SK-N-SH (cell line): Measurements from ENCODE around the gene CFAP99. TPM values are rescaled to one million over a fixed set of nuclear protein-coding genes. Genes with fewer than 3 reads are reported as not detected.
A peak's percentile ranks its signal among the peaks of the same experiment; 100 is the strongest.

Experiments
- CTCF ChIA-PET: fragments of 300-600, 350-600 bp; formaldehyde crosslinking; extraction: SDS; loops from one replicate; lab custom pipeline; 2021; lab: Yijun Ruan, JAX
- POLR2A ChIA-PET: fragments of 350-600 bp; sonication (Branson Sonifier 250); formaldehyde crosslinking; extraction: SDS; loops from one replicate; lab custom pipeline; 2020; ENCODE audit warnings: antibody characterized with exemption, inconsistent platforms; lab: Yijun Ruan, JAX
- DNase-seq: peaks from one replicate; pipeline ENCODE4 v3.0.0; 2012
- H2AFZ ChIP-seq: fragments of 200-600 bp; sonication (generic); 2 replicates; pipeline ENCODE4 v1.8.1; 2016; ENCODE audit warnings: antibody characterized with exemption, mild to moderate bottlenecking, low read depth
- H3F3A ChIP-seq: fragments of 200-600 bp; sonication (generic); replicated peaks from 2 replicates; pipeline ENCODE3; 2016; ENCODE audit warnings: antibody characterized with exemption, mild to moderate bottlenecking; ENCODE audit not compliant: insufficient read depth
- H3K27ac ChIP-seq, 2 experiments: fragments of 200-500 bp in 1 of 2; fragments of 200-600 bp in 1 of 2; sonication (Bioruptor generic) in 1 of 2; sonication (generic), shearing (Covaris generic) in 1 of 2; 2 replicates each; pipeline versions ENCODE4 v1.5.1 to v1.6.1; 2014 to 2016; ENCODE audit warnings: low read depth in 2 of 2, inconsistent platforms in 1 of 2, low read length in 1 of 2, mild to moderate bottlenecking in 1 of 2, mixed read lengths in 1 of 2
- H3K27me3 ChIP-seq: fragments of 200-600 bp; sonication (generic), shearing (Covaris generic); 2 replicates; pipeline ENCODE4 v1.6.1; 2016; ENCODE audit warnings: mixed run types; ENCODE audit not compliant: insufficient read depth
- H3K36me3 ChIP-seq, 2 experiments: fragments of 200-500 bp in 1 of 2; fragments of 200-600 bp in 1 of 2; sonication (Bioruptor generic) in 1 of 2; sonication (generic) in 1 of 2; replicated peaks in 1 of 2; 2 replicates each; pipeline versions ENCODE3 to v1.5.1; 2014 to 2016; ENCODE audit warnings: low read length in 1 of 2, mild to moderate bottlenecking in 1 of 2; ENCODE audit not compliant: insufficient read depth in 2 of 2, control insufficient read depth in 1 of 2
- H3K4me1 ChIP-seq, 2 experiments: fragments of 200-500 bp in 1 of 2; fragments of 200-600 bp in 1 of 2; sonication (Bioruptor generic) in 1 of 2; sonication (generic), shearing (Covaris generic) in 1 of 2; 2 replicates each; pipeline versions ENCODE4 v1.5.1 to v1.6.1; 2014 to 2016; ENCODE audit warnings: low read depth in 1 of 2, low read length in 1 of 2, mixed run types in 1 of 2; ENCODE audit not compliant: insufficient read depth in 2 of 2, control insufficient read depth in 1 of 2
- H3K4me2 ChIP-seq: fragments of 200-600 bp; sonication (generic), shearing (Covaris generic); 2 replicates; pipeline ENCODE4 v1.6.1; 2017; ENCODE audit warnings: mixed run types
- H3K4me3 ChIP-seq, 2 experiments: fragments of 200-500 bp in 1 of 2; fragments of 200-600 bp in 1 of 2; sonication (Bioruptor generic) in 1 of 2; sonication (generic), shearing (Covaris generic) in 1 of 2; 2 replicates each; pipeline versions ENCODE4 v1.5.1 to v1.8.1; 2014 to 2016; ENCODE audit warnings: low read depth in 2 of 2, inconsistent platforms in 1 of 2, low read length in 1 of 2, mild to moderate bottlenecking in 1 of 2, mixed read lengths in 1 of 2, moderate library complexity in 1 of 2
- H3K79me2 ChIP-seq: fragments of 200-600 bp; sonication (generic); 2 replicates; pipeline ENCODE4 v1.8.1; 2017; ENCODE audit warnings: mild to moderate bottlenecking; ENCODE audit not compliant: insufficient read depth
- H3K9ac ChIP-seq: fragments of 200-600 bp; sonication (generic); 2 replicates; pipeline ENCODE4 v1.6.1; 2017; ENCODE audit warnings: mixed run types
- H3K9me2 ChIP-seq: fragments of 200-600 bp; sonication (generic); 2 replicates; pipeline ENCODE4 v1.6.1; 2017; ENCODE audit warnings: mixed run types
- H3K9me3 ChIP-seq: fragments of 200-600 bp; sonication (generic); 2 replicates; pipeline ENCODE4 v1.6.1; 2017; ENCODE audit warnings: mixed run types, mild to moderate bottlenecking, moderate library complexity
- H4K20me1 ChIP-seq: fragments of 200-600 bp; sonication (generic); 2 replicates; pipeline ENCODE4 v1.6.1; 2017; ENCODE audit warnings: mild to moderate bottlenecking, mixed run types; ENCODE audit not compliant: insufficient read depth
- GABPA ChIP-seq: IDR thresholded peaks from 2 replicates; pipeline ENCODE4 v1.4.0; 2012; ENCODE audit warnings: low read depth, mild to moderate bottlenecking
- GATA2 ChIP-seq: sonication (generic); formaldehyde crosslinking; IDR thresholded peaks from 2 replicates; pipeline ENCODE4 v1.5.0; 2020; ENCODE audit warnings: mild to moderate bottlenecking, missing genetic modification reagents
- JUND ChIP-seq: IDR thresholded peaks from 2 replicates; pipeline ENCODE4 v1.4.0; 2012
- RAD21 ChIP-seq: IDR thresholded peaks from 2 replicates; pipeline ENCODE4 v1.6.1; 2012; ENCODE audit warnings: mild to moderate bottlenecking, low read length
- TAF1 ChIP-seq: IDR thresholded peaks from 2 replicates; pipeline ENCODE4 v1.6.1; 2012; ENCODE audit warnings: low read depth, mild to moderate bottlenecking, low read length, moderate library complexity, borderline replicate concordance
- TEAD4 ChIP-seq: IDR thresholded peaks from 2 replicates; pipeline ENCODE4 v1.4.0; 2012; ENCODE audit warnings: mild to moderate bottlenecking, borderline replicate concordance; ENCODE audit not compliant: insufficient read depth
- WGBS: methylation state at CpG from one replicate; pipeline ENCODE4 v1.1.6; 2017; ENCODE audit warnings: low lambda C conversion rate; 5-methylcytosine and 5-hydroxymethylcytosine counted together
- polyA plus RNA-seq, 3 experiments: library from polyadenylated mRNA; depleted of rRNA; stranded (reverse); fragments of >200 nt; gene quantifications; 2 replicates each; pipeline ENCODE4 v1.2.3, GENCODE V29; 2012
- TF ChIP-seq, protein P1 (sequence below): IDR thresholded peaks from 2 replicates; pipeline ENCODE4; 2012
- TF ChIP-seq, protein P2 (sequence below): fragments of 200-600 bp; sonication (generic); IDR thresholded peaks from 2 replicates; pipeline ENCODE4 v1.6.1; 2017; ENCODE audit warnings: antibody characterized with exemption, mild to moderate bottlenecking, moderate library complexity
- TF ChIP-seq, protein P3 (sequence below): IDR thresholded peaks from 2 replicates; pipeline ENCODE4 v1.6.1; 2012; ENCODE audit warnings: mild to moderate bottlenecking, low read depth, low read length, moderate library complexity

Gene CFAP99
- polyA plus RNA-seq, 1 of the 3 experiments (the other 2 are of a cell fraction) = 0.13 TPM

- Histone ChIP-seq H3K79me2 (no peaks in the 10 kb centered on the region), H3K27ac (no peak overlapping the region), H3K4me3 (no peak overlapping the region), H3K36me3 (no peaks in the 10 kb centered on the region), H3K4me2 (peak overlapping the region; percentile 33; the same call in 1 of the 2 replicates), H3F3A (no peaks in the 10 kb centered on the region), H3K27me3 (no peaks in the 10 kb centered on the region), H3K4me1 (peaks cover 6 to 11% of the 10 kb centered on the region in 2 experiments; a peak in 1 of 4 replicates), H4K20me1 (no peaks in the 10 kb centered on the region), H3K9me3 (no peaks in the 10 kb centered on the region), H2AFZ (no peak overlapping the region; the same call in 1 of the 2 replicates), H3K9me2 (no peaks in the 10 kb centered on the region), H3K9ac (no peak overlapping the region)
- WGBS = 92% methylated on average over 27 of the region's 29 CpGs
- no peak for TF ChIP-seq RAD21
- TF ChIP-seq, protein P1, sequence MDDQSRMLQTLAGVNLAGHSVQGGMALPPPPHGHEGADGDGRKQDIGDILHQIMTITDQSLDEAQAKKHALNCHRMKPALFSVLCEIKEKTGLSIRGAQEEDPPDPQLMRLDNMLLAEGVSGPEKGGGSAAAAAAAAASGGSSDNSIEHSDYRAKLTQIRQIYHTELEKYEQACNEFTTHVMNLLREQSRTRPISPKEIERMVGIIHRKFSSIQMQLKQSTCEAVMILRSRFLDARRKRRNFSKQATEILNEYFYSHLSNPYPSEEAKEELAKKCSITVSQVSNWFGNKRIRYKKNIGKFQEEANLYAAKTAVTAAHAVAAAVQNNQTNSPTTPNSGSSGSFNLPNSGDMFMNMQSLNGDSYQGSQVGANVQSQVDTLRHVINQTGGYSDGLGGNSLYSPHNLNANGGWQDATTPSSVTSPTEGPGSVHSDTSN = no peak
- no peak for TF ChIP-seq GATA2 (CRISPR knock-in tag)
- TF ChIP-seq GABPA = no peak
- TF ChIP-seq TEAD4 = no peak
- TF ChIP-seq TAF1 = no peak
- TF ChIP-seq JUND = no peak
- TF ChIP-seq, protein P2, sequence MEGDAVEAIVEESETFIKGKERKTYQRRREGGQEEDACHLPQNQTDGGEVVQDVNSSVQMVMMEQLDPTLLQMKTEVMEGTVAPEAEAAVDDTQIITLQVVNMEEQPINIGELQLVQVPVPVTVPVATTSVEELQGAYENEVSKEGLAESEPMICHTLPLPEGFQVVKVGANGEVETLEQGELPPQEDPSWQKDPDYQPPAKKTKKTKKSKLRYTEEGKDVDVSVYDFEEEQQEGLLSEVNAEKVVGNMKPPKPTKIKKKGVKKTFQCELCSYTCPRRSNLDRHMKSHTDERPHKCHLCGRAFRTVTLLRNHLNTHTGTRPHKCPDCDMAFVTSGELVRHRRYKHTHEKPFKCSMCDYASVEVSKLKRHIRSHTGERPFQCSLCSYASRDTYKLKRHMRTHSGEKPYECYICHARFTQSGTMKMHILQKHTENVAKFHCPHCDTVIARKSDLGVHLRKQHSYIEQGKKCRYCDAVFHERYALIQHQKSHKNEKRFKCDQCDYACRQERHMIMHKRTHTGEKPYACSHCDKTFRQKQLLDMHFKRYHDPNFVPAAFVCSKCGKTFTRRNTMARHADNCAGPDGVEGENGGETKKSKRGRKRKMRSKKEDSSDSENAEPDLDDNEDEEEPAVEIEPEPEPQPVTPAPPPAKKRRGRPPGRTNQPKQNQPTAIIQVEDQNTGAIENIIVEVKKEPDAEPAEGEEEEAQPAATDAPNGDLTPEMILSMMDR = no peak
- TF ChIP-seq, protein P3, sequence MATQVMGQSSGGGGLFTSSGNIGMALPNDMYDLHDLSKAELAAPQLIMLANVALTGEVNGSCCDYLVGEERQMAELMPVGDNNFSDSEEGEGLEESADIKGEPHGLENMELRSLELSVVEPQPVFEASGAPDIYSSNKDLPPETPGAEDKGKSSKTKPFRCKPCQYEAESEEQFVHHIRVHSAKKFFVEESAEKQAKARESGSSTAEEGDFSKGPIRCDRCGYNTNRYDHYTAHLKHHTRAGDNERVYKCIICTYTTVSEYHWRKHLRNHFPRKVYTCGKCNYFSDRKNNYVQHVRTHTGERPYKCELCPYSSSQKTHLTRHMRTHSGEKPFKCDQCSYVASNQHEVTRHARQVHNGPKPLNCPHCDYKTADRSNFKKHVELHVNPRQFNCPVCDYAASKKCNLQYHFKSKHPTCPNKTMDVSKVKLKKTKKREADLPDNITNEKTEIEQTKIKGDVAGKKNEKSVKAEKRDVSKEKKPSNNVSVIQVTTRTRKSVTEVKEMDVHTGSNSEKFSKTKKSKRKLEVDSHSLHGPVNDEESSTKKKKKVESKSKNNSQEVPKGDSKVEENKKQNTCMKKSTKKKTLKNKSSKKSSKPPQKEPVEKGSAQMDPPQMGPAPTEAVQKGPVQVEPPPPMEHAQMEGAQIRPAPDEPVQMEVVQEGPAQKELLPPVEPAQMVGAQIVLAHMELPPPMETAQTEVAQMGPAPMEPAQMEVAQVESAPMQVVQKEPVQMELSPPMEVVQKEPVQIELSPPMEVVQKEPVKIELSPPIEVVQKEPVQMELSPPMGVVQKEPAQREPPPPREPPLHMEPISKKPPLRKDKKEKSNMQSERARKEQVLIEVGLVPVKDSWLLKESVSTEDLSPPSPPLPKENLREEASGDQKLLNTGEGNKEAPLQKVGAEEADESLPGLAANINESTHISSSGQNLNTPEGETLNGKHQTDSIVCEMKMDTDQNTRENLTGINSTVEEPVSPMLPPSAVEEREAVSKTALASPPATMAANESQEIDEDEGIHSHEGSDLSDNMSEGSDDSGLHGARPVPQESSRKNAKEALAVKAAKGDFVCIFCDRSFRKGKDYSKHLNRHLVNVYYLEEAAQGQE = no peak
- no peak for DNase-seq
- POLR2A ChIA-PET = no interaction called here
- CTCF ChIA-PET = interaction anchor here (1.0 to 1.1 kb wide), 2 partner anchors 17 to 213 kb away, joined by 3 read pairs; no protein-coding TSS in a partner anchor
These were observed 15.0 kb downstream of the CFAP99 start for GRCh38 chr4:2433609-2434350.
